Adrenal gland (tissue), 12 donors: ENCODE measurements around the gene TUBA1A. TPM values are rescaled to one million over a fixed set of nuclear protein-coding genes. Genes with fewer than 3 reads are reported as not detected.
A peak's percentile ranks its signal among the peaks of the same experiment; 100 is the strongest.

Experiments
- DNase-seq, 7 donors: peaks; one replicate each; pipeline ENCODE4 v3.0.0-alpha.2; 2019 to 2020
- H3K27ac ChIP-seq, 5 donors: fragments of 200-600 bp; sonication (generic) in 4 of 5; 1 replicate in 3 of 5; 2 replicates in 2 of 5; pipeline versions ENCODE4 v1.5.1 to v1.8.0; 2016 to 2020; ENCODE audit warnings: mild to moderate bottlenecking in 1 of 5
- H3K27me3 ChIP-seq: fragments of 200-600 bp; 2 replicates; pipeline ENCODE4 v1.8.0; 2021
- H3K36me3 ChIP-seq, 2 donors: fragments of 200-600 bp; replicated peaks in 1 of 2; 1 replicate in 1 of 2; 2 replicates in 1 of 2; pipeline versions ENCODE4 v1.5.1 to v1.8.0; 2018 to 2022
- H3K4me1 ChIP-seq, 2 donors: fragments of 200-600 bp; replicated peaks in 1 of 2; 1 replicate in 1 of 2; 2 replicates in 1 of 2; pipeline versions ENCODE4 v1.5.1 to v1.8.0; 2018 to 2021
- H3K4me3 ChIP-seq, 4 donors: fragments of 200-600 bp; sonication (generic) in 3 of 4; one replicate each; pipeline ENCODE4 v1.5.1; 2016 to 2018
- H3K9me3 ChIP-seq, 3 donors: fragments of 200-600 bp; sonication (generic) in 1 of 3; replicated peaks in 1 of 3; 1 replicate in 2 of 3; 2 replicates in 1 of 3; pipeline versions ENCODE4 v1.5.1 to v1.8.0; 2016 to 2021
- POLR2A ChIP-seq, 2 donors: fragments of 450-650 bp; IDR thresholded peaks; one replicate each; pipeline ENCODE4 v1.6.1; 2017; ENCODE audit warnings: antibody characterized with exemption in 2 of 2, mild to moderate bottlenecking in 2 of 2, moderate library complexity in 1 of 2
- WGBS, 4 donors: extraction: QIAGEN DNeasy Blood & Tissue Kit in 2 of 4; methylation state at CpG; one replicate each; pipeline versions ENCODE4 v1.1.5 to v1.1.7; 2013 to 2017; 5-methylcytosine and 5-hydroxymethylcytosine counted together
- intact Hi-C, 2 donors: fragments of 100-400 bp; cut with DNase I; formaldehyde crosslinking; loops; one replicate each; pipeline versions ENCODE4 v1.14.1 to v1.15.0; 2022 to 2023
- polyA plus RNA-seq, 3 donors: library from polyadenylated mRNA; stranded (reverse); fragments of 200-250 nt in 2 of 3; fragments of 350-450 nt in 1 of 3; fragmentation: Illumina TruSeq in 1 of 3; extraction: RNeasy Lipid Tissue Mini Kit (QIAGEN cat#74804) in 1 of 3; gene quantifications; one replicate each; pipeline ENCODE4 v1.2.3, GENCODE V29; 2013 to 2014
- total RNA-seq, 9 donors: library from RNA; depleted of rRNA in 4 of 9; stranded (reverse); fragments of >200 nt in 4 of 9; fragments of 120-200 nt in 1 of 9; fragmentation: NEBNext Ultra II Directional in 1 of 9; extraction: Animal tissue kit (Norgen Biotek cat#: 25700) in 1 of 9; gene quantifications; one replicate each; pipeline versions ENCODE4 v1.1.0 to v1.2.4, GENCODE V29; 2013 to 2023
- TF ChIP-seq, protein P1 (sequence below), 6 experiments: fragments of 450-650 bp in 4 of 6; fragments of 200-600 bp in 2 of 6; sonication (generic) in 1 of 6; IDR thresholded peaks; 1 replicate in 5 of 6; 2 replicates in 1 of 6; pipeline versions ENCODE4 v1.5.1 to v1.8.0; 2016 to 2021; ENCODE audit warnings: antibody characterized with exemption in 6 of 6, mild to moderate bottlenecking in 2 of 6, moderate library complexity in 1 of 6
- donor health status: healthy with polysubstance abuse.
- donor health status: Bipolar disorder and iron deficiency.
- donor health status: DM: yes; HTN: yes; CAD: no.
- donor health status: DM: no; HTN: no; CAD: no.
- donor health status: DM: no; HTN: no; CAD: no.
- donor health status: DM: yes; HTN: yes; CAD: no.

The TUBA1A gene
- total and polyA plus RNA-seq, 12 donors: 59.1 to 315 (median 144) TPM

DNA sequence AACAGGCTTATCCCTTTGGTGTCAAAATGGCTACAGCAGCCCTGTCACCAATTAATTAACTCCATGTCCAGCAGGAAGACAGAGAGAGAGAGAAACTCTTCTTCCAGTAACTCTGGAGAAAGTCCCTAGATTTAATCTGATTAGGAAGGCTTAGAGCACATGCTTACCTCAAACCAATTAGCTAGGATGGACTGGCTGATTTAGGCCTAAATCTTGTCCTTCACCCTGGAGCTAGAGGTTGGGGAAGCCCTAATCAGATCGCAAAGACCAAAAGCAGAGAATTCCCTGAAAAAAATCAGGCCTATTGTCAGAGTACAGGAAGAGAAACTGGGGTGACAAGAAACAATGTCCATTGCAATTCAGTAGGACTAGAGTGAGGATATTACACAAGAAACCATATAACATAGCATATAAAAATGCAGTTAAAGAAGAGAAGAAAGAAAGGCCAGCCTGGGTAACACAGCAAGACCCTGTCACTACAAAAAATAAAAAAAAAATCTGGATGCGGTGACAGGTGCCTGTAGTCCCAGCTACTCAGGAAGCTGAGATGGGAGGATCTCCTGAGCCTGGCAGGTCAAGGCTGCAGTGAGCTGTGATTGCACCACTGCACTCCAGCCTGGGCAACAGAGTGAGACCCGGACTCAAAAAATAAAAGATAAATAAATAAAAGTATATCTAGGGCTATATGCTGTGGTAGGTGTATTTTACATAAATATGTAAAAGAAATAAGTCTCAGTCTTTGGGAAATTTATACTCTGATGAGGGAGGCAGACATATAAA, 34.9 kb upstream of the TUBA1A start:
- peak overlapping the region in 4 of 5 donors; percentile 4 to 77 (median 28) for H3K27ac ChIP-seq
- H3K4me1 ChIP-seq: peaks cover 30 to 40% of the 10 kb centered on the region in 2 donors
- no peaks in the 10 kb centered on the region for H3K27me3 ChIP-seq
- DNase-seq: peak in 1 of 7 donors; percentile 62
- TF ChIP-seq, protein P1, sequence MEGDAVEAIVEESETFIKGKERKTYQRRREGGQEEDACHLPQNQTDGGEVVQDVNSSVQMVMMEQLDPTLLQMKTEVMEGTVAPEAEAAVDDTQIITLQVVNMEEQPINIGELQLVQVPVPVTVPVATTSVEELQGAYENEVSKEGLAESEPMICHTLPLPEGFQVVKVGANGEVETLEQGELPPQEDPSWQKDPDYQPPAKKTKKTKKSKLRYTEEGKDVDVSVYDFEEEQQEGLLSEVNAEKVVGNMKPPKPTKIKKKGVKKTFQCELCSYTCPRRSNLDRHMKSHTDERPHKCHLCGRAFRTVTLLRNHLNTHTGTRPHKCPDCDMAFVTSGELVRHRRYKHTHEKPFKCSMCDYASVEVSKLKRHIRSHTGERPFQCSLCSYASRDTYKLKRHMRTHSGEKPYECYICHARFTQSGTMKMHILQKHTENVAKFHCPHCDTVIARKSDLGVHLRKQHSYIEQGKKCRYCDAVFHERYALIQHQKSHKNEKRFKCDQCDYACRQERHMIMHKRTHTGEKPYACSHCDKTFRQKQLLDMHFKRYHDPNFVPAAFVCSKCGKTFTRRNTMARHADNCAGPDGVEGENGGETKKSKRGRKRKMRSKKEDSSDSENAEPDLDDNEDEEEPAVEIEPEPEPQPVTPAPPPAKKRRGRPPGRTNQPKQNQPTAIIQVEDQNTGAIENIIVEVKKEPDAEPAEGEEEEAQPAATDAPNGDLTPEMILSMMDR (IDR thresholded peaks at IDR 0.05): no peak
- TF ChIP-seq POLR2A (IDR thresholded peaks at IDR 0.05): no peak
- no peaks in the 10 kb centered on the region for H3K9me3 ChIP-seq
- intact Hi-C loops: no loop called here
- H3K36me3 ChIP-seq: no peaks in the 10 kb centered on the region
- no peak overlapping the region for H3K4me3 ChIP-seq
- WGBS, 4 donors: 44 to 49% (median 46%) methylated on average over 3 of the region's 3 CpGs

DNA sequence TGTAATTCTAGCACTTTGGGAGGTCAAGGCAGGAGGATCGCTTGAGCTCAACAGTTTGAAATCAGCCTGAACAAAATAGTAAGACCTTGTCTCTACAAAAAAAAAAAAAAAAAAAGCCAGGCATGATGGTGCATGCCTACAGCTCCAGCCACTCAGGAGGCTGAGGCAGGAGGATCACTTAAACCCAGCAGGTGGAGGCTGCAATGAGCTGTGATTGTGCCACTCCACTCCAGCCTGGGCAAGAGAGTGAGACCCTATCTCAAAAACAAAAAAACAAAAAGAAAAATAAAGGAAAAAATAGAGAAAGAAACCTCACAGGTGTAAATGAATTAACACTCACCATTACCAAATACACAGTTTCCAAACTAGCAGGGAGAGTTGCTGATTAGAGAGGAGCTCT, 34.2 kb upstream of the TUBA1A start:
- H3K36me3 ChIP-seq: no peaks in the 10 kb centered on the region
- no peaks in the 10 kb centered on the region for H3K9me3 ChIP-seq
- peaks cover 30 to 36% of the 10 kb centered on the region in 2 donors for H3K4me1 ChIP-seq
- WGBS, 4 donors: 86 to 100% (median 95%) methylated on average over 1 of the region's 1 CpG
- intact Hi-C loops: no loop called here
- H3K27me3 ChIP-seq: no peaks in the 10 kb centered on the region
- peak overlapping the region in 4 of 5 donors; percentile 24 to 77 (median 57) for H3K27ac ChIP-seq
- no peak overlapping the region for H3K4me3 ChIP-seq
- no peak for DNase-seq
- no peak for TF ChIP-seq POLR2A (IDR thresholded peaks at IDR 0.05)
- TF ChIP-seq, protein P1 (IDR thresholded peaks at IDR 0.05): no peak

DNA sequence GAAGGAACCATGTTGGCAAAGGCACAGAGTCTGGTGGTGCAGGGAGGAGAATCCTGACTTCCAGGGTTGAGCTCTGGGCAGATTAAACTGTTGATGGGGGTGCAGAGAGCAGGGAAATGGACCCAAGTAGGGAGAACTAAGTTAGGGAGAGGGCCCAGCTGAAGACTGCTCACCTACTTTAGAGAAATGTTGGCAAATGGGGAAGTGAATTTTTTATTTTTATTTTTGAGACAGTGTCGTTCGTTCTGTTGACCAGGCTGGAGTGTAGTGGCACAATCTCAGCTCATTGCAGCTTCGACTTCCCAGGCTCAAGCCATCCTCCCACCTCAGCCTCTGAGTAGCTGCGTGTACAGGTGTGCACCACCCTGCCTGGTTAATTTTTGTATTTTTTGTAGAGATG, 32.1 kb upstream of the TUBA1A start:
- no peaks in the 10 kb centered on the region for H3K27me3 ChIP-seq
- TF ChIP-seq POLR2A (IDR thresholded peaks at IDR 0.05): no peak
- TF ChIP-seq, protein P1 (IDR thresholded peaks at IDR 0.05): no peak
- no peak overlapping the region for H3K27ac ChIP-seq
- H3K9me3 ChIP-seq: no peaks in the 10 kb centered on the region
- WGBS, 4 donors: 70 to 86% (median 78%) methylated on average over 4 of the region's 4 CpGs
- H3K4me1 ChIP-seq: peaks cover 22 to 26% of the 10 kb centered on the region in 2 donors
- no peak overlapping the region for H3K4me3 ChIP-seq
- intact Hi-C loops: no loop called here
- no peaks in the 10 kb centered on the region for H3K36me3 ChIP-seq
- DNase-seq: peak in 1 of 7 donors; percentile 36

DNA sequence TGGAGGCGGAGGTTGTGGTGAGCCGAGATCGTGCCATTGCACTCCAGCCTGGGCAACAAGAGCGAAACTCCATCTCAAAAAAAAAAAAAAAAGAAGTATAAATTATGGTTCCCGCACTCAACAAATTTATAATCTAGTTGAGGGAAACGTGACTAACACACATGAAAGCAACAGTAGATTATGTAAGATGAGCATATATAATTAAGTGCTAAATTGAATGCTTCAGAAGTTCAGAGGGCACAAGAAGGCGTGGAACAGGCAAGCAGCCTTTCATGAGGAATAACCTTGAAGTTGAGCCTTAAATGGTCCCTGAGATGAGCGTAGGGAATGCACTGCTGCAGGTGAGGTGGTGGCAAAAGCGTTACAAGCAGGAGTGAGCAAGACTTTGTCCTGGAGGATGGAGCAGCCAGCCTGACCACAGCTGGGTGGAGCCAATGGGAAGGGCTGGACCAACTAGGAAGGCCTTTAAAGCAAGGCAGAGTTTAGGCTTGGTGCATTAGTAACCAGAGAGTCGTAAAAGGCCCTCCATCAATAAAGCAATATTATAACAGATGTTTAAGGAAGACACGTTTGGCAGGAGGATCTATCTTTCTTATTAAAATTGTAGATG, 30.6 kb upstream of the TUBA1A start:
- H3K27me3 ChIP-seq: no peaks in the 10 kb centered on the region
- H3K27ac ChIP-seq: no peak overlapping the region
- H3K9me3 ChIP-seq: no peaks in the 10 kb centered on the region
- 85 to 92% (median 88%) methylated on average over 11 of the region's 11 CpGs for WGBS, 4 donors
- intact Hi-C loops: no loop called here
- peak in 1 of 7 donors; percentile 44 for DNase-seq
- no peak overlapping the region for H3K4me3 ChIP-seq
- H3K4me1 ChIP-seq: peaks cover 24 to 29% of the 10 kb centered on the region in 2 donors
- no peak for TF ChIP-seq POLR2A (IDR thresholded peaks at IDR 0.05)
- TF ChIP-seq, protein P1 (IDR thresholded peaks at IDR 0.05): no peak
- H3K36me3 ChIP-seq: no peaks in the 10 kb centered on the region
